ENCODE data around the gene PTPRD. TPM values are rescaled to one million over a fixed set of nuclear protein-coding genes. Genes with fewer than 3 reads are reported as not detected.

Gene PTPRD
- total RNA-seq, 1 experiment from 2014 or later, result 32.5 TPM

DNA sequence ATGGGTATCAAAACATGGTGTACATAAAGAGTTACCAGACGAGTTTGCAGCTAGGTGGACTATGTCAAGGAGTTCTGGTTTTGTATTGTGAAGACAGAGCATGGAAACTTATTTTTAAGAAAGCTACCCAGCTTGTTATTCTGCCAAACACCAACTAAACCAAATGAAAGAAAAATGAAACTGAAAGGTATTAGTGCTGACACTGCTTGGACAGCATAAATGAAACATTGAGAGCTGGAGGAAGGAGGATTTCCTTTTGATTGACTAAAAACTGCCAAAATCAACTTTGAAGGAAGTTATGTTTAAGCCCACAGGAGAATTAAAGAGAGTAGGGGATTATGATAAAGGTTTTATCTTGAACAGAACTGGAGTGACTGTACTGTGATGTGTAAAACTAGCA lies 766.2 kb downstream of the PTPRD start:
- Mint-ChIP-seq H3K27me3 (ENCODE audit: low read depth) (no peaks in the 10 kb centered on the region), H3K4me1 (no peaks in the 10 kb centered on the region), H3K9me3 (no peaks in the 10 kb centered on the region), H3K4me3 (no peak overlapping the region), H3K27ac (no peak overlapping the region), H3K36me3 (ENCODE audit: insufficient read depth in 1 of 3, low read depth in 3 of 3) (no peaks in the 10 kb centered on the region)
- Histone ChIP-seq H2BK12ac (ENCODE audit: insufficient read length, low read depth, low read length) (no peak overlapping the region), H4K8ac (replicated peaks; ENCODE audit: insufficient read length, low read depth, low read length) (no peak overlapping the region), H2AK5ac (ENCODE audit: insufficient read length, low read length) (no peak overlapping the region), H3K4ac (ENCODE audit: low read depth, low read length) (no peak overlapping the region), H3K4me1 (ENCODE audit: insufficient read depth, low read length) (no peaks in the 10 kb centered on the region), H4K5ac (ENCODE audit: insufficient read length, low read depth, low read length) (no peak overlapping the region), H4K20me1 (ENCODE audit: control insufficient read depth, insufficient read depth, insufficient read length) (no peaks in the 10 kb centered on the region), H3K14ac (ENCODE audit: insufficient read depth, low read length) (no peak overlapping the region), H2BK5ac (ENCODE audit: insufficient read length, low read length) (no peak overlapping the region), H3K27me3 (ENCODE audit: insufficient read depth, low read length) (no peaks in the 10 kb centered on the region), H3K9me3 (ENCODE audit: control insufficient read depth, low read depth, low read length) (no peaks in the 10 kb centered on the region), H3K79me1 (ENCODE audit: insufficient read depth, low read depth, low read length, poor library complexity, severe bottlenecking) (no peaks in the 10 kb centered on the region), H3K9ac (ENCODE audit: extremely low read depth, insufficient read length, low read length) (no peak overlapping the region), H3K79me2 (ENCODE audit: insufficient read depth, low read length) (no peaks in the 10 kb centered on the region), H2BK20ac (ENCODE audit: low read depth, low read length, poor library complexity, severe bottlenecking) (no peak overlapping the region), H2AFZ (ENCODE audit: low read length) (no peak overlapping the region), H3K4me2 (ENCODE audit: insufficient read depth, insufficient read length, low read length) (no peak overlapping the region), H3K23ac (ENCODE audit: insufficient read length, low read depth, low read length) (no peak overlapping the region), H3K18ac (ENCODE audit: insufficient read length, low read depth, low read length) (no peak overlapping the region), H2BK15ac (ENCODE audit: low read depth, low read length) (no peak overlapping the region), H3K23me2 (ENCODE audit: insufficient read length, low read depth, low read length, poor library complexity, severe bottlenecking) (no peaks in the 10 kb centered on the region), H3K56ac (ENCODE audit: insufficient read length, low read depth, low read length) (no peak overlapping the region), H2BK120ac (ENCODE audit: low read depth, low read length, poor library complexity, severe bottlenecking) (no peak overlapping the region), H3K27ac (ENCODE audit: insufficient read length, low read depth, low read length) (no peak overlapping the region), H4K91ac (ENCODE audit: insufficient read length, low read depth, low read length) (no peak overlapping the region), H3T11ph (ENCODE audit: low read length) (no peak overlapping the region)
- TF ChIP-seq, protein P1, sequence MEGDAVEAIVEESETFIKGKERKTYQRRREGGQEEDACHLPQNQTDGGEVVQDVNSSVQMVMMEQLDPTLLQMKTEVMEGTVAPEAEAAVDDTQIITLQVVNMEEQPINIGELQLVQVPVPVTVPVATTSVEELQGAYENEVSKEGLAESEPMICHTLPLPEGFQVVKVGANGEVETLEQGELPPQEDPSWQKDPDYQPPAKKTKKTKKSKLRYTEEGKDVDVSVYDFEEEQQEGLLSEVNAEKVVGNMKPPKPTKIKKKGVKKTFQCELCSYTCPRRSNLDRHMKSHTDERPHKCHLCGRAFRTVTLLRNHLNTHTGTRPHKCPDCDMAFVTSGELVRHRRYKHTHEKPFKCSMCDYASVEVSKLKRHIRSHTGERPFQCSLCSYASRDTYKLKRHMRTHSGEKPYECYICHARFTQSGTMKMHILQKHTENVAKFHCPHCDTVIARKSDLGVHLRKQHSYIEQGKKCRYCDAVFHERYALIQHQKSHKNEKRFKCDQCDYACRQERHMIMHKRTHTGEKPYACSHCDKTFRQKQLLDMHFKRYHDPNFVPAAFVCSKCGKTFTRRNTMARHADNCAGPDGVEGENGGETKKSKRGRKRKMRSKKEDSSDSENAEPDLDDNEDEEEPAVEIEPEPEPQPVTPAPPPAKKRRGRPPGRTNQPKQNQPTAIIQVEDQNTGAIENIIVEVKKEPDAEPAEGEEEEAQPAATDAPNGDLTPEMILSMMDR (conservative IDR thresholded peaks at IDR 0.05), result no peak
- no peak for DNase-seq
- WGBS (ENCODE audit: extremely low coverage, insufficient read length, low lambda C conversion rate), result no CpG with 5 or more reads among the region's 1 CpG

Data from H9 (cell line).